Aorta (tissue), 5 donors: Measurements from ENCODE around the gene LDLRAD4. TPM values are rescaled to one million over a fixed set of nuclear protein-coding genes. Genes with fewer than 3 reads are reported as not detected.

Source experiments
- ATAC-seq: fragments of 200-7000 bp; cut with Tn5 transposase; one replicate; pipeline ENCODE4 v1.9.1; 2022; ENCODE audit warnings: moderate library complexity; ENCODE audit not compliant: low FRiP score
- DNase-seq, 2 donors: peaks; one replicate each; pipeline ENCODE4 v3.0.0-alpha.2; 2020
- H3K27ac ChIP-seq, 2 donors: one replicate each; pipeline ENCODE4 v1.5.1; 2013; ENCODE audit warnings: low read length in 2 of 2, mild to moderate bottlenecking in 2 of 2, moderate library complexity in 2 of 2, control low read depth in 1 of 2, inconsistent platforms in 1 of 2, low read depth in 1 of 2
- H3K27me3 ChIP-seq, 2 donors: one replicate each; pipeline ENCODE4 v1.6.1; 2013; ENCODE audit warnings: control low read depth in 1 of 2, low read length in 1 of 2, mild to moderate bottlenecking in 1 of 2, moderate library complexity in 1 of 2; ENCODE audit not compliant: insufficient read depth in 2 of 2, control insufficient read depth in 1 of 2
- H3K36me3 ChIP-seq, 2 donors: one replicate each; pipeline ENCODE4 v1.6.1; 2013; ENCODE audit warnings: control low read depth in 1 of 2, low read length in 1 of 2, mild to moderate bottlenecking in 1 of 2; ENCODE audit not compliant: insufficient read depth in 2 of 2, control insufficient read depth in 1 of 2
- H3K4me1 ChIP-seq, 2 donors: one replicate each; pipeline ENCODE4 v1.6.1; 2013; ENCODE audit warnings: low read length in 2 of 2, control low read depth in 1 of 2, mild to moderate bottlenecking in 1 of 2, moderate library complexity in 1 of 2; ENCODE audit not compliant: insufficient read depth in 2 of 2, control insufficient read depth in 1 of 2
- H3K4me3 ChIP-seq, 2 donors: one replicate each; pipeline ENCODE4 v1.5.1; 2013; ENCODE audit warnings: low read length in 2 of 2, control low read depth in 1 of 2, mild to moderate bottlenecking in 1 of 2
- H3K9me3 ChIP-seq: one replicate; pipeline ENCODE4 v1.6.1; 2013; ENCODE audit warnings: mild to moderate bottlenecking, low read length; ENCODE audit not compliant: control insufficient read depth
- WGBS, 2 donors: extraction: QIAGEN DNeasy Blood & Tissue Kit; methylation state at CpG; one replicate each; pipeline ENCODE4 v1.1.7; 2013; 5-methylcytosine and 5-hydroxymethylcytosine counted together
- intact Hi-C, 2 donors: fragments of 100-400 bp; cut with DNase I; formaldehyde crosslinking; loops; one replicate each; pipeline versions ENCODE4 v1.14.2 to v1.15.0; 2022
- polyA plus RNA-seq, 2 donors: library from polyadenylated mRNA; stranded (reverse); fragments of 200-250 nt; gene quantifications; one replicate each; pipeline ENCODE4 v1.2.3, GENCODE V29; 2013
- total RNA-seq, 2 donors: library from RNA; stranded (reverse); fragmentation: NEBNext Ultra II Directional; extraction: Animal tissue kit (Norgen Biotek cat#: 25700); gene quantifications; one replicate each; pipeline ENCODE4 v1.2.1, GENCODE V29; 2021
- donor health status: healthy with polysubstance abuse.
- donor health status: Bipolar disorder and iron deficiency.
- donor health status: DM: no; HTN: no; CAD: no.
- donor health status: DM: no; HTN: no; CAD: no.
- donor health status: DM: yes; HTN: yes; CAD: no.

LDLRAD4 gene
- total and polyA plus RNA-seq, 4 donors = 7.0 to 112 (median 36.9) TPM

DNA sequence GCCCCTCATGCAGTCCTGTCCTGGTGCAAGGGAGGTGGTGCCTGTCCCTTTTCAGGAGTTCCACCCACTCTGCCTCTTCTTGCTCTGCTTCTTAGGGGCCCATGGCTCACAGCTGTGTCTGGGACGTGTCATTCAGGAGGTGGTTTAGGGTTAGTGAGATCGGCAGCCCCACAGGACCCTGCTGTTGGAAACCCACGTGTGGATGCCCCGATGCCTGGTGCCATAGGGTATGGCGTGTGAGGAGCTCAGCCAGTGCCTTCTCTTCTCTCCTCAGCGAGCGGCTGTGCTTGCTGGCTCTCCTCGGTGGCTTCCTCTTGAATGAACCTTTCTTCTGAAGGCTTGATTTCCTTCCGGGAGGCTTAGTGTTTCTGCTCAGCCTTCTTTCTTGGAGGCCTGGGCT is 55.2 kb downstream of the LDLRAD4 start:
- Histone ChIP-seq H3K9me3 (no peaks in the 10 kb centered on the region), H3K27ac (no peak overlapping the region), H3K36me3 (no peaks in the 10 kb centered on the region), H3K27me3 (no peaks in the 10 kb centered on the region), H3K4me3 (no peak overlapping the region), H3K4me1 (peaks cover 4 to 8% of the 10 kb centered on the region in 2 donors)
- 67 to 68% methylated on average over 9 of the region's 9 CpGs for whole genome bisulfite sequencing, 2 donors
- ATAC-seq (no peak), DNase-seq (no peak)
- intact Hi-C loops = loop anchor here in 1 of 2 donors (2.0 kb wide), 1 partner anchor 43 kb away; no protein-coding TSS in a partner anchor

DNA sequence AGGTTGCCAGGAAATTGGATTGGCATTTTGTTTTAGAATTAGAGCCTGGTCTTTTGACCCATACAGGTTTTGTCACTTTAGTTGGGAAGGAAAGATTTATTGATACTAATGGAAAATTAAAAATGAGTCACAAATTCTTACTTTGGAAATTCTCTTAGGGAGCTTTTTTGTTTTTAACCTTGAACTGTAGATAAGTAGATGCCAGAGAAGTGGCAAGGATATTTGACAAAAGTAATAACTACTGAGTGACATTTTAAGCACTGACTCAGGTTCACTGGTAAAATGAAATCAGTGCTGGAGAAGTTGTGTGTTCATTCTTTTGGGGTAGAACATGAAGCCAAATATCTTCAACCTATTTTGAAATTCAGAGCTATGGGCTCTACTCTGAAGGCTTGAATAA is 56.5 kb downstream of the LDLRAD4 start:
- Histone ChIP-seq H3K4me1 (peaks cover 4 to 5% of the 10 kb centered on the region in 2 donors), H3K27me3 (no peaks in the 10 kb centered on the region), H3K27ac (no peak overlapping the region), H3K9me3 (no peaks in the 10 kb centered on the region), H3K36me3 (peaks cover 0 to 2% of the 10 kb centered on the region in 2 donors), H3K4me3 (no peak overlapping the region)
- ATAC-seq (no peak), DNase-seq (no peak)
- intact Hi-C loops = loop anchor here in 1 of 2 donors (5.0 kb wide), 1 partner anchor 47 kb away; no protein-coding TSS in a partner anchor

DNA sequence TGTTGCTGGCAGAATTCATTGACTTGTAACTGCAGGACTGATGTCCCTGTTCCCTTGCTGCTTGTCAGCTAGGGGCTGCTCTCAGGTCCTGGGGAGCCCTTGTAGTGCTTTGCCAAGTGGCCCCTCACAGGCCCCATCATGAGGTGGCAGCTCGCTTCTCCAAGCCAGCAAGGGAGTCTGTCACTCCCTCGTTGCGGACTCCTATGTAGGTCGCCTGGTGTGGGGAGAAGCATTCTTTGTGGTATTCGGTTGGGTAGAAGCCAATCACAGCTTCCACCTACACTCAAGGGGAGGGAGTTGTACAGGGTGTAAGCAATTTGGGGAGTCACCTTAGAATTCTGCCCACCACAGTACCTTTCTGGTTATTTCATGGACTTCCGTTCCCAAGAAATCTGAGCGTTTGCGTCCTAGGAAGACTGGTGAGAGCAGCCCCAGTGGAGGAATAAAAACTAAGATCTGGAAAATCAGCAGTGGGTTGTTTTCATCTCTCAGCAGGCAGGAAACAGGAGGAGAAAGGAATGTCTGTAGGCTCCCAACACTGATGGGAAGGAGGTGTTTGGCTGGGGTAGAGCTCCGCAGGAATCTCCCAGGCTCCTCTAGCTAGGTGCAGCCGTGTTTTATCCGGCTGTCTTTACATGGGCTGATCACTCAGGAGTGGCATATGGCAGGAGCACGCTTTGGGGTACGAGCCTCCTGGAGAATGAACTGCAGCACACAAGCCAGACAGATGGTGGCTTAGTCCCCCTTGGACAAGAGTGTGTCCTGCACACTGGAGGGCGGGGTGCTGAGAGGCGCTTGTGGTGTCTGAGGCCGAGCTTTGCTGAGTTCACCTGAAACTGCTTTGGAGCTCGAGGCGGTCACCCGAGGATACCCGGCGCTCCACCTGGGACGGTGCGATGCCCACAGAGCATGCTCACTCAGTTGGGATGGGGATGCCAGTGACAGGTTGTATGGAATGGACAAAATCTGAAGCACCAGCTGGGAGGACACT is 58.3 kb downstream of the LDLRAD4 start:
- WGBS, 2 donors = 49 to 52% methylated on average over 23 of the region's 23 CpGs
- intact Hi-C loops = loop anchor here in 1 of 2 donors (5.0 kb wide), 1 partner anchor 45 kb away; no protein-coding TSS in a partner anchor
- H3K27me3 ChIP-seq = no peaks in the 10 kb centered on the region
- H3K4me3 ChIP-seq = no peak overlapping the region
- peak overlapping the region; percentile 0 to 80 for H3K27ac ChIP-seq
- H3K9me3 ChIP-seq = no peaks in the 10 kb centered on the region
- H3K36me3 ChIP-seq = peaks cover 0 to 2% of the 10 kb centered on the region in 2 donors
- peaks cover 4 to 5% of the 10 kb centered on the region in 2 donors for H3K4me1 ChIP-seq
- DNase-seq (peak in 1 of 2 donors; percentile 38), ATAC-seq (peak; percentile 5)

DNA sequence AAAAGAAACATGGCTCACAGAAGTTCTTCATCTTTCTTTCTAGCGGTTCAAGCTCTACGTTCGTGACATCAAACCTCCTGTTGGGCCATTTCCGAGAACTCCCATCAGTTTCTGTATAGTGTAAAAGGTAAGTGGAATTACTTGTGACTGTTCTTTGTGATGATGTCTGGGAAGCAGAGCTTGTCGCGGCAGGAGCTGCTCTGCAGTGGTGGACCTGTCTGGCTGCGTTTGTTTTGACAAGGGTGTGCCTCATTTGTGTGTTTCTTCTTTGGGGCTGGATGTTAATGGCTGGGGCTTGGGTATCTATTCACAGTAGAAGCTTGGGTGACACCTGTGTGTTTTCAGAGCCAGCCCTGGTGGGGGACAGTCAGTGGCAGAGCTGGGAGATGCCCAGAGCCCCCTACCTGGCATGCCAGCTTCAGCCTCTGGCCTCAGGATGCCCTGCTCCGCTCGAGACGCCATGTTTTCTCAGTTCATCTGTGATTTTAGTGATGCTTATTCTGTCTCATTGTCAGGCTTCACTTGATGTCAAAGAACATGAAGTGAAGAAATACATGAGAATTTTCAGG is 59.6 kb downstream of the LDLRAD4 start:
- WGBS, 2 donors = 91 to 97% methylated on average over 10 of the region's 10 CpGs
- Histone ChIP-seq H3K4me1 (peaks cover 4 to 5% of the 10 kb centered on the region in 2 donors), H3K4me3 (no peak overlapping the region), H3K9me3 (no peaks in the 10 kb centered on the region), H3K27me3 (no peaks in the 10 kb centered on the region), H3K27ac (no peak overlapping the region), H3K36me3 (peaks cover 0 to 2% of the 10 kb centered on the region in 2 donors)
- DNase-seq (no peak), ATAC-seq (no peak)
- intact Hi-C loops = loop anchor here in 1 of 2 donors (5.0 kb wide), 1 partner anchor 44 kb away; no protein-coding TSS in a partner anchor

- no peak overlapping the region for H3K4me3 ChIP-seq
- no peaks in the 10 kb centered on the region for H3K9me3 ChIP-seq
- WGBS, 2 donors = 93 to 94% methylated on average over 22 of the region's 22 CpGs
- no peak overlapping the region for H3K27ac ChIP-seq
- intact Hi-C loops = loop anchor here (5.0 kb wide), 1 partner anchor 43 kb away; no protein-coding TSS in a partner anchor
- DNase-seq (peak in 1 of 2 donors; percentile 42), ATAC-seq (no peak)
- H3K27me3 ChIP-seq = no peaks in the 10 kb centered on the region
- H3K4me1 ChIP-seq = peaks cover under 1 to 3% of the 10 kb centered on the region in 2 donors
- H3K36me3 ChIP-seq = peaks cover 0 to 2% of the 10 kb centered on the region in 2 donors
Measured at GRCh38 chr18:13279181-13280069, 60.9 kb downstream of the LDLRAD4 start.

DNA sequence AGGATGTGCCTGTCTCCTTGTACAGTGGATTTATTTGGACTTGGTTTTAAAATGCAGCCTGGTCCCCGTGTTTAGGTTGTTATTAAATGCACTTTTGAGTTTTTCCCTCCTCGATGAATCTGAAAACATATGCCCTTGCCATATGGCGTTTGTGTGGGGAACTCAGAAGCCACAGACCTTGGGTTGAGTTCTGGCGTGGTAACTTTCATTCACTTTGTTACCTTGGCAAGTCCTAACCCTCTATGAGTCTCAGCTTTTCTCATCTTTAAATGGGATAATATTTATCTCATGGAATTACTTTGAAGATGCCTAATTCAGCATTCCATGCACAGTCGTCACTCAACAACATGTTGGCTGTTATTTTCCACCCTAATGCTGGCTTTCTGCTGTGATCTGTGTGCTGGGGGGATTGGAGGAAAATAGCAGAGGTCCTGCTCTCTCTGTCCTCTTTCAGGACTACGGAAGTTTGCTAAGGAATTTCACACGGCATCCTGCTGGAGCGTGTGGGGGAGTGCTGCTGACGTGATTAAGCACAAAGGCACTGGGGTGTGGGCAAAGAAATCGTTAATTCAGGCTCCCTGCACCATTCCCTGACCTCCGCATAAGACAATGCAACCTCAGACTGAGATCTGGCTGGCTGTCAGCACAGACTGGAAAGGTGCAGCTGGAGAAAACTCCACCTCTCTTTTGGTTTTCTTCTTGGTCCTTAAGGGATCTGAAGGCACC is 61.7 kb downstream of the LDLRAD4 start:
- DNase-seq (no peak), ATAC-seq (no peak)
- Histone ChIP-seq H3K9me3 (no peaks in the 10 kb centered on the region), H3K36me3 (peaks cover 0 to 2% of the 10 kb centered on the region in 2 donors), H3K4me1 (peaks cover 0 to 4% of the 10 kb centered on the region in 2 donors), H3K27me3 (no peaks in the 10 kb centered on the region), H3K27ac (no peak overlapping the region), H3K4me3 (no peak overlapping the region)
- intact Hi-C loops = loop anchor here in 1 of 2 donors (5.0 kb wide), 1 partner anchor 42 kb away; no protein-coding TSS in a partner anchor
- WGBS, 2 donors = 77 to 83% methylated on average over 11 of the region's 11 CpGs

- Histone ChIP-seq H3K4me1 (peaks cover 0 to 4% of the 10 kb centered on the region in 2 donors), H3K27ac (no peak overlapping the region), H3K36me3 (peaks cover 0 to 2% of the 10 kb centered on the region in 2 donors), H3K4me3 (no peak overlapping the region), H3K9me3 (no peaks in the 10 kb centered on the region), H3K27me3 (no peaks in the 10 kb centered on the region)
- WGBS, 2 donors = 97 to 98% methylated on average over 2 of the region's 2 CpGs
- intact Hi-C loops = loop anchor here in 1 of 2 donors (5.0 kb wide), 1 partner anchor 41 kb away; no protein-coding TSS in a partner anchor
- no peak for DNase-seq
- ATAC-seq = no peak
Measured at GRCh38 chr18:13281406-13281805, 62.8 kb downstream of the LDLRAD4 start.
